ENCODE data around the gene RAD51D.

GRCh38 chr17:35166526-35166925 is 46.9 kb upstream of the RAD51D start:
- TF ChIP-seq CTCF (IDR thresholded peaks at IDR 0.05; ENCODE audit: insufficient read depth, low read length) (no peak), GABPA (IDR thresholded peaks at IDR 0.05; ENCODE audit: low read depth) (no peak), POLR2AphosphoS5 (IDR thresholded peaks at IDR 0.05; ENCODE audit: low read depth) (no peak), SPI1 (IDR thresholded peaks at IDR 0.05; ENCODE audit: borderline replicate concordance, low read depth) (no peak)
